ENCODE results near the gene SGCD.

The SGCD gene

GRCh38 chr5:156667616-156668015 is 340.7 kb downstream of the SGCD start:
- no peak for TF ChIP-seq CTCF (IDR thresholded peaks at IDR 0.05; ENCODE audit: low read depth, low read length)
- DNase-seq (ENCODE audit: extremely low read depth, low read depth) = no peak

- no peak for TF ChIP-seq CTCF (IDR thresholded peaks at IDR 0.05; ENCODE audit: low read depth, low read length)
- DNase-seq (ENCODE audit: extremely low read depth, low read depth) = no peak
Observed at GRCh38 chr5:156669416-156669815, 342.5 kb downstream of the SGCD start.

- no peak for DNase-seq (ENCODE audit: extremely low read depth, low read depth)
- no peak for TF ChIP-seq CTCF (IDR thresholded peaks at IDR 0.05; ENCODE audit: low read depth, low read length)
Observed at GRCh38 chr5:156670615-156671014, 343.7 kb downstream of the SGCD start.

GRCh38 chr5:156675395-156675794 is 348.4 kb downstream of the SGCD start:
- TF ChIP-seq CTCF (IDR thresholded peaks at IDR 0.05; ENCODE audit: low read depth, low read length) = no peak
- DNase-seq (ENCODE audit: extremely low read depth, low read depth) = no peak

- no peak for TF ChIP-seq CTCF (IDR thresholded peaks at IDR 0.05; ENCODE audit: low read depth, low read length)
Observed at GRCh38 chr5:156677963-156678362, 351.0 kb downstream of the SGCD start.

GRCh38 chr5:156678484-156678883 is 351.5 kb downstream of the SGCD start:
- no peak for DNase-seq (ENCODE audit: extremely low read depth, low read depth)
- no peak for TF ChIP-seq CTCF (IDR thresholded peaks at IDR 0.05; ENCODE audit: low read depth, low read length)

More at GRCh38 chr5:156677963-156678362, 351.0 kb downstream of the SGCD start:
- DNase-seq (ENCODE audit: extremely low read depth, low read depth) = no peak

- no peak for TF ChIP-seq CTCF (IDR thresholded peaks at IDR 0.05; ENCODE audit: low read depth, low read length)
- no peak for DNase-seq (ENCODE audit: extremely low read depth, low read depth)
Observed at GRCh38 chr5:156680831-156681230, 353.9 kb downstream of the SGCD start.
